GM12873 (cell line): ENCODE data around the gene TIGD7.

Experiments used
- TF ChIP-seq, protein P1 (sequence below): IDR thresholded peaks from 2 replicates; pipeline ENCODE4 v1.5.1; 2012; ENCODE audit warnings: low read depth, mild to moderate bottlenecking, moderate library complexity, low read length, control low read depth; ENCODE audit not compliant: insufficient read depth; ENCODE audit errors: missing control alignments

The TIGD7 gene

DNA sequence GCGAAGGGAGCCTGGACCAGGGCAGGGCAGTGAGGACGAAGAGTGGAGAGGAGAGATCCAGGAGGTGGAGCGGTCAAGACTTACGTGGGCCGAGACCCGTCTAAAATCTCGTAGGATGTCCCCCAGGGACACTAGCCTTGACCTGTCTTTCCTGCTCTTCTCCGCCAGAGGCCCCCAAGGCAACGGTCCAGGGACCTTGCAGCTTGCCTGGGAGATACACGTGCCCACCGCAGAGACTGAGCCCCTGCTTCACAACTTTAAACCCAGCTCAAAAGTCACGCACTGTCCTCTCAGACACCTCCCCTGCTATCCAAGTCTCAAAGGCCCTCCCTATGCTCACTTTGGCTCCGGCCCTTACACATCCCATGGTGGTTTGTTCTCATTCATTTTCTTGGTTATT lies 9.4 kb downstream of the TIGD7 start:
- TF ChIP-seq, protein P1, sequence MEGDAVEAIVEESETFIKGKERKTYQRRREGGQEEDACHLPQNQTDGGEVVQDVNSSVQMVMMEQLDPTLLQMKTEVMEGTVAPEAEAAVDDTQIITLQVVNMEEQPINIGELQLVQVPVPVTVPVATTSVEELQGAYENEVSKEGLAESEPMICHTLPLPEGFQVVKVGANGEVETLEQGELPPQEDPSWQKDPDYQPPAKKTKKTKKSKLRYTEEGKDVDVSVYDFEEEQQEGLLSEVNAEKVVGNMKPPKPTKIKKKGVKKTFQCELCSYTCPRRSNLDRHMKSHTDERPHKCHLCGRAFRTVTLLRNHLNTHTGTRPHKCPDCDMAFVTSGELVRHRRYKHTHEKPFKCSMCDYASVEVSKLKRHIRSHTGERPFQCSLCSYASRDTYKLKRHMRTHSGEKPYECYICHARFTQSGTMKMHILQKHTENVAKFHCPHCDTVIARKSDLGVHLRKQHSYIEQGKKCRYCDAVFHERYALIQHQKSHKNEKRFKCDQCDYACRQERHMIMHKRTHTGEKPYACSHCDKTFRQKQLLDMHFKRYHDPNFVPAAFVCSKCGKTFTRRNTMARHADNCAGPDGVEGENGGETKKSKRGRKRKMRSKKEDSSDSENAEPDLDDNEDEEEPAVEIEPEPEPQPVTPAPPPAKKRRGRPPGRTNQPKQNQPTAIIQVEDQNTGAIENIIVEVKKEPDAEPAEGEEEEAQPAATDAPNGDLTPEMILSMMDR: no peak

DNA sequence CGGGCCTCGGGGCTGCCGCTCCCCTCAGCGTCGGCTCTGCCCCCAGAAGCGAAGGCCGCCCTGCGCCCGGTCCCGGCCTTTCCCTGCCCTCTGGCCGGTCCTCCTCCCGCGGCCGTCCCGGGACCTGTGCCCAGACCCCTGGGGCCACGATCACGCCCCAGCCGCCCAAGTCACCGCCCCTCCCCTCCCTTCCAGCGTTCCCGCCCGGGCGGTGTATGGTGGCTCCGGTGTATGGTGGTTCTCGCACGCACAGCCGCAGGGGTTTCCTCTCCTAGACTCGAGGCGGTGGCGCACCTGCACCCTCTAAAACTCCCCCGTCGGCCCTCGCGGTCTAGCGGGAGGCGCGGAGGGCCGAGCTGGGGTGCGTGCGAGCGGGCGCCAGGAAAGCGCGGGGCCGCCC lies 10.0 kb downstream of the TIGD7 start:
- TF ChIP-seq, protein P1: no peak

DNA sequence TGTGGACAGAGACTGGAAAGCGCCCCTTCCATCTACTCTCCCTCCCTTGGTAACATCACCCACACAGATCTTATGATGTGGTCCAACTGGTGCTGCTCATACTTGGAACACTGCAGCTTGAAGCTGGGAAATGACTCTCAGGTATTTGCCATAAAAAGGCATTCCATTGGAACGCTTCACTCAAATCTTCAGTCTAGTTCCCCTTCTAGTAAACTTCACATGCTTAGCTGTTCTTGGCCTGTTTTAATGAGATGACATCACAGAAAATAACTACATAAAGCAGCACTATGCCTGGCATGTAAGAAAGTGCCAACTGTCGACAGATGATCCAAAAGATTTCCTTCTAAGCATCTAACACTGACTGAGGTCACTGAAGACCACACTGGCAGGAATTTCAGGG lies 12.6 kb downstream of the TIGD7 start:
- TF ChIP-seq, protein P1: no peak

DNA sequence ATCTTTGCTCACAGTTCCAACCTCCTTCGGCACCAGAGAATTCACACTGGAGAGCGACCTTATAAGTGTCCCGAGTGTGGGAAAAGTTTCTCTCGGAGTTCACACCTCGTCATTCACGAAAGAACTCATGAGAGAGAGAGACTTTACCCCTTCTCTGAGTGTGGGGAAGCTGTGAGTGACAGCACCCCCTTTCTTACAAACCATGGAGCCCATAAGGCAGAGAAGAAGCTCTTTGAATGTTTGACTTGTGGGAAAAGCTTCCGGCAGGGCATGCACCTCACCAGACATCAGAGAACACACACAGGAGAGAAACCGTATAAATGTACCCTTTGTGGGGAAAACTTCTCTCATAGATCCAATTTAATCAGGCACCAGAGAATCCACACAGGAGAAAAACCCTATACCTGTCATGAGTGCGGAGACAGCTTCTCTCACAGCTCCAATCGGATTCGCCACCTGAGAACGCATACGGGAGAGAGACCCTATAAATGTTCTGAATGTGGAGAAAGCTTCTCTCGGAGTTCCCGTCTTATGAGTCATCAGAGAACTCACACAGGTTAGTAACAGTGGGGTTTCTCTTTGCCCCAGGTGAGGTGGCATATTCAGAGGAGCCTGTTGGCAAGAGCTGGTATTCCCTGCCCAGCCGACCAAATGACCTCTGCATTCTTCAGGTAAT lies 15.1 kb downstream of the TIGD7 start:
- TF ChIP-seq, protein P1: no peak

DNA sequence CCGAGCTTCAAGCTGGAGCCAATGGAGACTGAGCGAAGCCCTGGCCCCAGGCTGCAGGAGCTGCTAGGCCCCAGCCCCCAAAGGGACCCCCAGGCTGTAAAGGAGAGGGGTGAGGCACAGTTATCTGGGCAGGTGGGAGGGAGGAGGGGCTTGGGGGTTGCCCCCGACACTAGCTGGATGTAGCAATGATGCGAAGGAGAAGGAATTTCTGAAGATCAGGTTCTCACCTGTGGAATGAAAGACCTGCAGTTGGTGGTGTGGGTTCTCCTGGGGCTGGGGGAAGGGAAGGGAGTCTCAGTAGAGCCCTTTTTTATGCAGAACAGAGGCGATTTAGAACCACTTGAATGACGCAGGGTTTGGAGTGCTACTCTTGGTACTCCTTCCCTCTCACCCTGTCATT lies 20.1 kb downstream of the TIGD7 start:
- TF ChIP-seq, protein P1: no peak

DNA sequence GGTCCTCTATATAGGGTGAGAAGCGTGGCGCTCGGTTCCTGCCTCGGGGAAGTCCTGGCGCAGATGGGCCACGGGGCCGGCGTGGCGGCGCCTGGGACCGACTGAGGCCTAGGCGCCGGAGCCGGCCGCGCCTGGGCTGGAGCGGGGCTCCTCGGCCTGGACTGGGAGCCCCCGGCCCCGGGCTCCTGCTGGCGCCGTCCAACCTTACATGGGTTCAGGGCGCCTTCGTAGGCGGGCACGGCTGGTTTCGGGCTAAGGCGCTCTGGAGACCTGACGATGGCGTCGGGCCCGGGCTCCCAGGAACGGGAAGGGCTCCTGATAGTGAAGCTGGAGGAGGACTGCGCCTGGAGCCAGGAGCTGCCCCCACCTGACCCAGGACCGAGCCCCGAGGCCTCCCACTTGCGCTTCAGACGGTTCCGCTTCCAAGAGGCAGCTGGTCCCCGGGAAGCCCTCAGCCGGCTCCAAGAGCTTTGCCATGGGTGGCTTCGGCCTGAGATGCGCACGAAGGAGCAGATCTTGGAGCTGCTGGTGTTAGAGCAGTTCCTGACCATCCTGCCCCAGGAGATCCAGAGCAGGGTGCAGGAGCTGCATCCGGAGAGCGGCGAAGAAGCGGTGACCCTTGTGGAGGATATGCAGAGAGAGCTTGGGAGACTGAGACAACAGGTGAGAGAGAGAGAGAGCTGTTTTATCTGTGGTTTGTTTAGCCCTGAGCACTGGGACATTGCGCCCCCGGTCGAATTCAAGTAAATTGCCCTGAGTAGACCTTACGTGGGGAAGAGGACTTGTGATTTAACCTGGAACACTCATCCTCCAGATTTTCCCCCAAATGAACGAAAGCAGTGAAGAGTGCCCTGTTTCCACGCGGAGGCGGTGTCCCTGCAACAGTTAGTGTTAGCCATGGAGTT lies 21.4 kb downstream of the TIGD7 start:
- TF ChIP-seq, protein P1: no peak
